ENCODE measurements around the gene LAYN. TPM values are rescaled to one million over a fixed set of nuclear protein-coding genes. Genes with fewer than 3 reads are reported as not detected.
A peak's percentile ranks its signal among the peaks of the same experiment; 100 is the strongest.

The LAYN gene
- total and polyA plus RNA-seq, 7 donors = 0.60 to 12.6 (median 8.0) TPM

DNA sequence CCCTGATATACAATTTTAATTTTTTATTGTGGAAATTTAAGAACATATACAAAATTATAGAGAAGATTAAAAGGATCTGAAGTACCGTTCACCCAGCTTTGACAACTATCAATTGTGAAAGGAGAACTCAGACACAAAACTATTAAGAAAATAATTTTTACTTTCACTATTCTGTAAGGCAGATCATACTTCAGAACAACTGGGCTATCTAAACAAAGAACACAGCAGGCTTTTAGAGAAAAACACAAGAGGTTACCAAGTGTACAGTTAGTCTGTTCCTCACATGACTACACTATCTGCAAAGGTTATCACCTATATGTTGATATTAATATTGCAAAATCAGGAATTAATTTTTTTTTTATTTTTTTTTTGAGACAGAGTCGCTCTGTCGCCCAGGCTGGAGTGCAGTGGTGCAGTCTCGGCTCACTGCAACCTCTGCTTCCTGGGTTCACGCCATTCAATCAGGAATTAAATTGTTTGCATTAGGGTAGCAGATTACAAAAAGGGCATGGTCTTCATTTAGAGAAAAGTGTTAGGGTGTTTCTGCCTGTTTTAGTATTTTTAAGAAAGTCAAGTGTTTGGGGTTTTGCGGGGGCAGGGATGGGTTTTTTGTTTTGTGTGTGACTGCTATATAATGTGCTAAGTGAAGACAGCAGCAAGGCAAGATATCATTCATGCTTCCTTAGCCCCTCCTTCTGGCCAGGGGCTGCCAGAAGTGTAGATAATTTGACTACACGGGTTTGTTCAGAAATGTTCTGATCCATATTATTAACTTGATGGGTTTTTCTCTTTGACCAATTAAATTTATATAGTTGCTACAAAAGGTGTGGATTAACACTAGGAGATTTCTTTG is 34.1 kb downstream of the LAYN start:
- no peak for DNase-seq
- 31 to 50% (median 33%) methylated on average over 7 of the region's 7 CpGs for WGBS, 3 donors

DNA sequence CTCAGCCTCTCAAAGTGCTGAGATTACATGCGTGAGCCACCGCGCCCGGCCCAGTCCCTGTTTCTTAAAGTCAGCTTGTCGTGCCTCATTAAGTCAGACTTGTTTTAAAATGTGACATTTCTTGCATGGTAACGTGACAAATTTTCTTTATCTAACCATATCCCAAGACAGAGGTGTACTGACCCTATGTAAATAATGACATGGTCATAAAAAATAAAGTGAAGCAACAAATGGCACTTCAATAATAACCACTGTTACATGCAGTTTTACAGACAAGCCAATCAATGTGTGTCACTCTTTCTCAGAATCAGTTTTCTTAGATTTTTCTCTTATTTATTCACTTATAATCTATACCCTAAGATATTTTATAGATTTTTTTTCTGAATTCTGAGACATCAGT is 35.2 kb downstream of the LAYN start:
- Histone ChIP-seq H3K27ac (no peak overlapping the region), H3K27me3 (ENCODE audit: insufficient read depth in 3 of 3, low read length in 2 of 3) (no peaks in the 10 kb centered on the region), H3K9me3 (no peaks in the 10 kb centered on the region), H3K4me3 (no peak overlapping the region), H3K4me1 (peaks cover 18% of the 10 kb centered on the region), H3K36me3 (ENCODE audit: insufficient read depth in 1 of 2, low read depth in 1 of 2) (no peaks in the 10 kb centered on the region)
- DNase-seq (no peak), ATAC-seq (no peak)
- intact Hi-C loops (cut with DNase I) = no loop called here
- 88 to 95% (median 91%) methylated on average over 6 of the region's 6 CpGs for WGBS, 3 donors
- TF ChIP-seq, protein P1, sequence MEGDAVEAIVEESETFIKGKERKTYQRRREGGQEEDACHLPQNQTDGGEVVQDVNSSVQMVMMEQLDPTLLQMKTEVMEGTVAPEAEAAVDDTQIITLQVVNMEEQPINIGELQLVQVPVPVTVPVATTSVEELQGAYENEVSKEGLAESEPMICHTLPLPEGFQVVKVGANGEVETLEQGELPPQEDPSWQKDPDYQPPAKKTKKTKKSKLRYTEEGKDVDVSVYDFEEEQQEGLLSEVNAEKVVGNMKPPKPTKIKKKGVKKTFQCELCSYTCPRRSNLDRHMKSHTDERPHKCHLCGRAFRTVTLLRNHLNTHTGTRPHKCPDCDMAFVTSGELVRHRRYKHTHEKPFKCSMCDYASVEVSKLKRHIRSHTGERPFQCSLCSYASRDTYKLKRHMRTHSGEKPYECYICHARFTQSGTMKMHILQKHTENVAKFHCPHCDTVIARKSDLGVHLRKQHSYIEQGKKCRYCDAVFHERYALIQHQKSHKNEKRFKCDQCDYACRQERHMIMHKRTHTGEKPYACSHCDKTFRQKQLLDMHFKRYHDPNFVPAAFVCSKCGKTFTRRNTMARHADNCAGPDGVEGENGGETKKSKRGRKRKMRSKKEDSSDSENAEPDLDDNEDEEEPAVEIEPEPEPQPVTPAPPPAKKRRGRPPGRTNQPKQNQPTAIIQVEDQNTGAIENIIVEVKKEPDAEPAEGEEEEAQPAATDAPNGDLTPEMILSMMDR (IDR thresholded peaks at IDR 0.05) = no peak

More for the DNA sequence above, 34.1 kb downstream of the LAYN start:
- peak in 3 of 4 donors; percentile 9 to 49 (median 30) for ATAC-seq
- intact Hi-C loops (cut with DNase I) = no loop called here
- H3K27ac ChIP-seq = peak overlapping the region; percentile 54
- H3K27me3 ChIP-seq (ENCODE audit: insufficient read depth in 3 of 3, low read length in 2 of 3) = no peaks in the 10 kb centered on the region
- peaks cover 18% of the 10 kb centered on the region for H3K4me1 ChIP-seq
- H3K9me3 ChIP-seq = no peaks in the 10 kb centered on the region
- H3K4me3 ChIP-seq = peak overlapping the region; percentile 42
- H3K36me3 ChIP-seq (ENCODE audit: insufficient read depth in 1 of 2, low read depth in 1 of 2) = no peaks in the 10 kb centered on the region
- TF ChIP-seq, protein P1 (IDR thresholded peaks at IDR 0.05) = no peak

DNA sequence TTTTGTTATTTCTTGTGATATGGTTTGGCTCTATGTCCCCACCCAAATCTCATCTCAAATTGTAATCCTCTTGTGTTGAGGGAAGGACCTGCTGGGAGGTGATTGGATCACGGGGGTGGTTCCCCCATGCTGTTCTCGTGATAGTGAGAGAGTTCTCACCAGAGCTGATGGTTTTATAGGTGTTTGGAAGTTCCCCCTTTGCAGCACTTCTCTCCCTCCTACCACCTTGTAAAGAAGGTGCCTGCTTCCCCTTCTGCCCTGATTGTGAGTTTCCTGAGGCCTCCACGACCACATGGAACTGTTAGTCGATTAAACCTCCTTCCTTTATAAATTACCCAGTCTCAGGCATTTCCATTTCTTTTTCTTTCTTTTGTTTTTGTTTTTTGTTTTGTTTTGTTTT is 37.3 kb downstream of the LAYN start:
- no peaks in the 10 kb centered on the region for H3K9me3 ChIP-seq
- no peak for DNase-seq
- 80 to 84% (median 84%) methylated on average over 4 of the region's 4 CpGs for WGBS, 3 donors

DNA sequence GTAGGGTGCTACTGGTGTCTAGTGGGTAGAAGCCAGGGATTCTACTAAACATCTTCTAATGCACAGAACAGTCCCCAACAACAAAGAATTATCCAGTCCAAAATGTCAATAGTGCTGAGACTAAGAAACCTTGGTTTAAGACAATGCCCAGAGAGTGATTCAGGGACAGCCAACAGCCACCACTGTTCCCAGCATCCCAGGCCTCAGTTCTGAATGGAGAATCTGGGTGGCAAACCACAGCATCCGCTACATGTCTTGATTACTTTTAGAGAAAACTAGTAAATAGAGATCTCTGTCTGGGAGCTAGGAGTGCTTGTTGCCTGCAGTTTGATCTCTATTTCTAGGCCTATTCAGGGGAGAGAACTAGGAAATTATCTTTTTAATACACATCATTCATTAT is 40.8 kb downstream of the LAYN start:
- Histone ChIP-seq H3K4me1 (no peaks in the 10 kb centered on the region), H3K27me3 (ENCODE audit: insufficient read depth in 3 of 3, low read length in 2 of 3) (no peaks in the 10 kb centered on the region), H3K4me3 (no peak overlapping the region), H3K9me3 (no peaks in the 10 kb centered on the region), H3K27ac (no peak overlapping the region), H3K36me3 (ENCODE audit: insufficient read depth in 1 of 2, low read depth in 1 of 2) (no peaks in the 10 kb centered on the region)
- WGBS, 3 donors = 96 to 100% (median 96%) methylated on average over 1 of the region's 1 CpG
- ATAC-seq (no peak), DNase-seq (no peak)
- intact Hi-C loops (cut with DNase I) = no loop called here
- TF ChIP-seq, protein P1 (IDR thresholded peaks at IDR 0.05) = no peak

More for the DNA sequence above, 37.3 kb downstream of the LAYN start:
- H3K4me1 ChIP-seq = peaks cover 18% of the 10 kb centered on the region
- TF ChIP-seq, protein P1 (IDR thresholded peaks at IDR 0.05) = no peak
- ATAC-seq = no peak
- H3K4me3 ChIP-seq = no peak overlapping the region
- H3K27me3 ChIP-seq (ENCODE audit: insufficient read depth in 3 of 3, low read length in 2 of 3) = no peaks in the 10 kb centered on the region
- H3K36me3 ChIP-seq (ENCODE audit: insufficient read depth in 1 of 2, low read depth in 1 of 2) = no peaks in the 10 kb centered on the region
- H3K27ac ChIP-seq = no peak overlapping the region
- intact Hi-C loops (cut with DNase I) = no loop called here

Measured in psoas muscle (tissue), 8 donors.